Fibroblast of lung (primary cell): ENCODE results near the gene GOLGA6B. TPM values are rescaled to one million over a fixed set of nuclear protein-coding genes. Genes with fewer than 3 reads are reported as not detected.
"Not testable (repeated sequence)": the region's sequence is repeated elsewhere in the genome, so short reads cannot be mapped to it uniquely, and the experiment has no call there.

Experiments
- DNase-seq, 2 donors: peaks; one replicate each; pipeline versions ENCODE4 v3.0.0 to v3.0.0-alpha.2; 2010; ENCODE audit warnings: low read depth in 2 of 2
- H2AFZ ChIP-seq: 2 replicates; pipeline ENCODE4 v1.5.1; 2012; ENCODE audit warnings: low read length, control low read depth, inconsistent platforms
- H3K27ac ChIP-seq: 2 replicates; pipeline ENCODE4 v1.5.1; 2011; ENCODE audit warnings: low read length, control low read depth; ENCODE audit not compliant: insufficient read depth
- H3K27me3 ChIP-seq: 2 replicates; pipeline ENCODE4 v1.5.1; 2011; ENCODE audit warnings: mild to moderate bottlenecking, low read length; ENCODE audit not compliant: control insufficient read depth, insufficient read depth
- H3K36me3 ChIP-seq: 2 replicates; pipeline ENCODE4 v1.5.1; 2011; ENCODE audit warnings: low read length; ENCODE audit not compliant: control insufficient read depth, insufficient read depth
- H3K4me1 ChIP-seq: 2 replicates; pipeline ENCODE4 v1.5.1; 2011; ENCODE audit warnings: low read length; ENCODE audit not compliant: control insufficient read depth, insufficient read depth; ENCODE audit errors: extremely low read depth
- H3K4me2 ChIP-seq: 2 replicates; pipeline ENCODE4 v1.5.1; 2011; ENCODE audit warnings: low read length, control low read depth; ENCODE audit not compliant: insufficient read depth; ENCODE audit errors: extremely low read depth
- H3K4me3 ChIP-seq, 4 experiments: fragments of 200-600 bp in 1 of 4; sonication (generic) in 1 of 4; replicated peaks in 1 of 4; 2 replicates each; pipeline ENCODE4 v1.5.1; 2011 to 2016; ENCODE audit warnings: low read length in 4 of 4, low read depth in 3 of 4, mild to moderate bottlenecking in 3 of 4, control low read depth in 2 of 4, inconsistent platforms in 1 of 4, mixed read lengths in 1 of 4; ENCODE audit not compliant: insufficient read depth in 1 of 4; ENCODE audit errors: control extremely low read depth in 1 of 4
- H3K79me2 ChIP-seq: 2 replicates; pipeline ENCODE4 v1.5.1; 2012; ENCODE audit warnings: mild to moderate bottlenecking, low read length, inconsistent platforms; ENCODE audit not compliant: control insufficient read depth, insufficient read depth
- H3K9ac ChIP-seq: 2 replicates; pipeline ENCODE4 v1.5.1; 2011; ENCODE audit warnings: mild to moderate bottlenecking, low read length, control low read depth; ENCODE audit not compliant: insufficient read depth
- H3K9me3 ChIP-seq: 2 replicates; pipeline ENCODE4 v1.5.1; 2012; ENCODE audit warnings: low read depth, low read length; ENCODE audit not compliant: control insufficient read depth, insufficient read depth
- H4K20me1 ChIP-seq: 2 replicates; pipeline ENCODE4 v1.5.1; 2011; ENCODE audit warnings: low read length; ENCODE audit not compliant: control insufficient read depth, insufficient read depth; ENCODE audit errors: extremely low read depth
- polyA plus RNA-seq, 2 donors: library from polyadenylated mRNA; depleted of rRNA in 1 of 2; stranded (reverse) in 1 of 2; unstranded in 1 of 2; fragments of >200 nt; gene quantifications; 2 replicates each; pipeline ENCODE4 v1.2.1, GENCODE V29; 2011 to 2012; ENCODE audit warnings: missing spikeins in 1 of 2
- total RNA-seq: library from RNA; depleted of rRNA; stranded (reverse); fragments of >200 nt; gene quantifications from 2 replicates; pipeline ENCODE4 v1.2.1, GENCODE V29; 2014

The GOLGA6B gene
- total and polyA plus RNA-seq, 2 donors (not counting 1 experiment from before 2014, with no cell fraction given) = not detected

- H3K4me1 ChIP-seq, H3K27ac ChIP-seq, H3K9me3 ChIP-seq, H3K9ac ChIP-seq, H3K79me2 ChIP-seq, H3K4me3 ChIP-seq, H3K27me3 ChIP-seq, H2AFZ ChIP-seq, DNase-seq, H3K36me3 ChIP-seq, H3K4me2 ChIP-seq, H4K20me1 ChIP-seq: not testable (repeated sequence)
Measured at GRCh38 chr15:72648631-72649253, 5.8 kb upstream of the GOLGA6B start.

DNA sequence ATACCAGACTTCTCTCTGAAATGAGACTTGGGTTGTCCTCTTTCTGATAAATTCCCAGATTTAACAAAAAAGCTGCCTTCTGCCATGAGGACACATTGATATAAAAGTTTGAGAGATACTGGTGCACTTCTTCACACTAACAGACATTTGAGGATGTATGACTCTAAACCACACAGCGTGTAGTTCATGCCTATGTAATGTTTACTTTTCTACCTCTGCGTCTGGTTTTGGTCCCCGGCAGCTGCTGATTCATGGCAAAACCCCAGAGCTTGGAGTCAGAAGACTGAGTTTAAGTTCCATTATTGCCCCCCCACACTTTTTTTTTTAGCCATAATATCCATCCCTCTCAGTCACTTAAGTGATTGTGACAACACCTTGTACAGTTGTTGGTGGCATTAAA is 1.5 kb downstream of the GOLGA6B start:
- not testable (repeated sequence) for H3K36me3 ChIP-seq, H3K79me2 ChIP-seq, H3K4me2 ChIP-seq, H3K4me3 ChIP-seq, H3K27ac ChIP-seq, H4K20me1 ChIP-seq, H3K27me3 ChIP-seq, H3K9ac ChIP-seq, H3K4me1 ChIP-seq, H3K9me3 ChIP-seq, DNase-seq, H2AFZ ChIP-seq

DNA sequence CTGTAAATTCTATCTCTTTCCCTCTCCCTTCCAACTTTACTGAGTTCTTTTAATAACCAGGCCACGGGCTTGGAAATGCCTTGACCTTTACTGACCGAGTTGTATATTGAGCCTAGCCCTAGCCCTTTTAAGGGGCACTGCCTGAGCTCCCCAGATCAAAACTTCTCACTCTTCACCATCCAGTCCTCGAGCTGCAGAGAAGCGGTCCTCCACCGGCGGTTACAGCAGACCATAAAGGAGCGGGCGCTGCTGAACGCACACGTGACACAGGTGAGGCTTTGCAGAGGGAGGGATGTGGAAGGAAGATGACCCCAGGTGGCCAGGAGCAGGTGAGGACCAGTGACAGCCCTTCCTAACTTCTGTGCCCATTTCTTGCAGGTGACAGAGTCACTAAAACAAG is 6.6 kb downstream of the GOLGA6B start:
- not testable (repeated sequence) for H3K4me3 ChIP-seq, H3K36me3 ChIP-seq, H2AFZ ChIP-seq, H3K27ac ChIP-seq, H3K9ac ChIP-seq, H3K4me1 ChIP-seq, H3K27me3 ChIP-seq, DNase-seq, H4K20me1 ChIP-seq, H3K4me2 ChIP-seq, H3K9me3 ChIP-seq, H3K79me2 ChIP-seq

GRCh38 chr15:72663931-72664330 is 9.4 kb downstream of the GOLGA6B start:
- H3K27ac ChIP-seq, H3K4me3 ChIP-seq, H3K36me3 ChIP-seq, H4K20me1 ChIP-seq, H3K9ac ChIP-seq, H3K4me1 ChIP-seq, H3K4me2 ChIP-seq, H2AFZ ChIP-seq, DNase-seq, H3K79me2 ChIP-seq, H3K9me3 ChIP-seq, H3K27me3 ChIP-seq: not testable (repeated sequence)

DNA sequence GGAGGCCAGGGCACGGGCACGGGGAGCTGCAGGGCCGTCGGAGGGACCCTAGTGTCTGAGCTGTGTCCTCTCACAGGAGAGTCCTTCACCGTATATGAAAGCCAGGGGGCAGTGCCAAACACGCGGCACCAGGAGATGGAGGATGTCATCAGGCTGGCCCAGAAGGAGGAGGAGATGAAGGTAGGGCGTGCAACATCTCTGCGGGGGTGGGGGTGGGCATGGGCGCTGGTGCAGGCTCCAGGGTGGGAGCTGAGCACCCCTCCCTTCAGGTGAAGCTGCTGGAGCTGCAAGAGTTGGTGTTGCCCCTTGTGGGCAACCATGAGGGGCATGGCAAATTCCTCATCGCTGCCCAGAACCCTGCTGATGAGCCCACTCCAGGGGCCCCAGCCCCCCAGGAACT is 11.2 kb downstream of the GOLGA6B start:
- not testable (repeated sequence) for H2AFZ ChIP-seq, H3K36me3 ChIP-seq, H3K4me2 ChIP-seq, H3K4me3 ChIP-seq, H3K9me3 ChIP-seq, H3K27ac ChIP-seq, DNase-seq, H3K79me2 ChIP-seq, H3K9ac ChIP-seq, H3K4me1 ChIP-seq, H3K27me3 ChIP-seq, H4K20me1 ChIP-seq

DNA sequence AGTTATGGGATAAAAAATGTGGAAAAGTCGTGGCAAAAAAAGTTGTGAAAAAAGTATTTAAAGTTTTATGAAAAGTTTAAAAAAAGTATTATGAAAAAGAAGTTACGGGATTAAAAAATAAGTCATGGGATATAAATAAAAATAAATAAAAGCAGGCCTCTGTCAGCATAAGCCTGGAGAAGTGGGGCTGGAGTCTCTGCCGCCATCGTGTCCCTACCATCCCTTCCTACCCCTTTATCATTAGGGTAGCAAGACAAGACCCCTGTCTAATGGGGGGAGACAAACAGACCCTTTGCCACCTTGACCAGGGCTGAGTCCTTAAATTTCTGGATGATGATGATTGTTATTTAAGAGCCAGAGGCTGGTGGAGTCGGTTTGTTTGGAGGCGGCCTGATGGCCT is 15.3 kb downstream of the GOLGA6B start:
- H3K4me3 ChIP-seq, H2AFZ ChIP-seq, H3K79me2 ChIP-seq, H3K36me3 ChIP-seq, DNase-seq, H3K9ac ChIP-seq, H3K27me3 ChIP-seq, H3K27ac ChIP-seq, H3K4me2 ChIP-seq, H4K20me1 ChIP-seq, H3K9me3 ChIP-seq, H3K4me1 ChIP-seq: not testable (repeated sequence)
